GM12864 (cell line): Measurements from ENCODE around the gene E4F1.
A peak's percentile ranks its signal among the peaks of the same experiment; 100 is the strongest.

ENCODE experiments used
- DNase-seq: peaks from one replicate; pipeline ENCODE4 v3.0.0-alpha.2; 2011; ENCODE audit warnings: low read depth
- H3K4me3 ChIP-seq: 2 replicates; pipeline ENCODE4 v1.5.1; 2011; ENCODE audit warnings: mild to moderate bottlenecking, low read depth, low read length, control low read depth
- TF ChIP-seq, protein P1 (sequence below): IDR thresholded peaks from 2 replicates; pipeline ENCODE4 v1.5.1; 2011; ENCODE audit warnings: low read depth, mild to moderate bottlenecking, moderate library complexity, low read length, control low read depth, inconsistent platforms; ENCODE audit errors: missing control alignments

Gene E4F1

GRCh38 chr16:2223221-2223941, at the start of gene E4F1:
E4F1 (plus strand) TSS chr16:2223591; CDS start chr16:2223614, 23 bp downstream.
- TF ChIP-seq, protein P1, sequence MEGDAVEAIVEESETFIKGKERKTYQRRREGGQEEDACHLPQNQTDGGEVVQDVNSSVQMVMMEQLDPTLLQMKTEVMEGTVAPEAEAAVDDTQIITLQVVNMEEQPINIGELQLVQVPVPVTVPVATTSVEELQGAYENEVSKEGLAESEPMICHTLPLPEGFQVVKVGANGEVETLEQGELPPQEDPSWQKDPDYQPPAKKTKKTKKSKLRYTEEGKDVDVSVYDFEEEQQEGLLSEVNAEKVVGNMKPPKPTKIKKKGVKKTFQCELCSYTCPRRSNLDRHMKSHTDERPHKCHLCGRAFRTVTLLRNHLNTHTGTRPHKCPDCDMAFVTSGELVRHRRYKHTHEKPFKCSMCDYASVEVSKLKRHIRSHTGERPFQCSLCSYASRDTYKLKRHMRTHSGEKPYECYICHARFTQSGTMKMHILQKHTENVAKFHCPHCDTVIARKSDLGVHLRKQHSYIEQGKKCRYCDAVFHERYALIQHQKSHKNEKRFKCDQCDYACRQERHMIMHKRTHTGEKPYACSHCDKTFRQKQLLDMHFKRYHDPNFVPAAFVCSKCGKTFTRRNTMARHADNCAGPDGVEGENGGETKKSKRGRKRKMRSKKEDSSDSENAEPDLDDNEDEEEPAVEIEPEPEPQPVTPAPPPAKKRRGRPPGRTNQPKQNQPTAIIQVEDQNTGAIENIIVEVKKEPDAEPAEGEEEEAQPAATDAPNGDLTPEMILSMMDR, result no peak
- peak; percentile 98 for DNase-seq
- peak within 1 kb of the TSS; percentile 100 for H3K4me3 ChIP-seq

DNA sequence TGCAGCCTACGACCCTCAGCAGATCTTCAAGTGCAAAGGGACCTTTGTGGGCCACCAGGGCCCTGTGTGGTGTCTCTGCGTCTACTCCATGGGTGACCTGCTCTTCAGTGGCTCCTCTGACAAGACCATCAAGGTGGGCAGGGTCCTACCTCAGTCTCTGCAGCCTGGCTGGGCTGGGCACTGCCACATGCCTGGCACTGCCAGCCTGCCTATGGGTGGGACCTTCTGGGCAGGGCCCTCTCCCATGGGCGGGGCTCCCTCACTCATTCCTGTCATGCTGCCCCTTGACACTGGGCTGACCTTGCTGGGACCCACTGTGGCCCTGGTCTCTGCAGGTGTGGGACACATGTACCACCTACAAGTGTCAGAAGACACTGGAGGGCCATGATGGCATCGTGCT, 49.5 kb upstream of the E4F1 start:
- no peak for DNase-seq
- H3K4me3 ChIP-seq, result no peak overlapping the region
- TF ChIP-seq, protein P1, result no peak

GRCh38 chr16:2174396-2175131, 48.8 kb upstream of the E4F1 start:
- TF ChIP-seq, protein P1, result no peak
- H3K4me3 ChIP-seq, result no peak overlapping the region
- no peak for DNase-seq

DNA sequence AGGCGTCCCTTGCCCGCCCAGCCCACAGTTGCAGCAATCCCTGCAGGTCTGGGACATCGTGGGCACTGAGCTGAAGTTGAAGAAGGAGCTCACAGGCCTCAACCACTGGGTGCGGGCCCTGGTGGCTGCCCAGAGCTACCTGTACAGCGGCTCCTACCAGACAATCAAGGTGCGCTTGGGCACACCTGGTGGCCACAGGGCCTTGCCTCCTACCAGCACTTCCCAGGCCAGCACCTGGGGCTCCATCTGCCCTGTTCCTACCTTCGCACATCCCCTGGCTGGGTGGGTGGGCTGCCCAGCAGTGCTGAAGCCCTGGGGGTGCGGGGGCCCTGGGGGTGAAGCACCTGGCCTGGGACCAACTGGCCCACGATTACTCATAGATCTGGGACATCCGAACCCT, 47.9 kb upstream of the E4F1 start:
- no peak for DNase-seq

GRCh38 chr16:2176047-2176446, 47.3 kb upstream of the E4F1 start:
- H3K4me3 ChIP-seq, result no peak overlapping the region
- DNase-seq, result no peak
- TF ChIP-seq, protein P1, result no peak

More for the DNA sequence above, 47.9 kb upstream of the E4F1 start:
- no peak overlapping the region for H3K4me3 ChIP-seq
- TF ChIP-seq, protein P1, result no peak

- TF ChIP-seq, protein P1, result no peak
- DNase-seq, result no peak
- H3K4me3 ChIP-seq, result no peak overlapping the region
Measured at GRCh38 chr16:2177101-2177500, 46.3 kb upstream of the E4F1 start.
